Measurements from ENCODE around the gene DUSP12.

DNA sequence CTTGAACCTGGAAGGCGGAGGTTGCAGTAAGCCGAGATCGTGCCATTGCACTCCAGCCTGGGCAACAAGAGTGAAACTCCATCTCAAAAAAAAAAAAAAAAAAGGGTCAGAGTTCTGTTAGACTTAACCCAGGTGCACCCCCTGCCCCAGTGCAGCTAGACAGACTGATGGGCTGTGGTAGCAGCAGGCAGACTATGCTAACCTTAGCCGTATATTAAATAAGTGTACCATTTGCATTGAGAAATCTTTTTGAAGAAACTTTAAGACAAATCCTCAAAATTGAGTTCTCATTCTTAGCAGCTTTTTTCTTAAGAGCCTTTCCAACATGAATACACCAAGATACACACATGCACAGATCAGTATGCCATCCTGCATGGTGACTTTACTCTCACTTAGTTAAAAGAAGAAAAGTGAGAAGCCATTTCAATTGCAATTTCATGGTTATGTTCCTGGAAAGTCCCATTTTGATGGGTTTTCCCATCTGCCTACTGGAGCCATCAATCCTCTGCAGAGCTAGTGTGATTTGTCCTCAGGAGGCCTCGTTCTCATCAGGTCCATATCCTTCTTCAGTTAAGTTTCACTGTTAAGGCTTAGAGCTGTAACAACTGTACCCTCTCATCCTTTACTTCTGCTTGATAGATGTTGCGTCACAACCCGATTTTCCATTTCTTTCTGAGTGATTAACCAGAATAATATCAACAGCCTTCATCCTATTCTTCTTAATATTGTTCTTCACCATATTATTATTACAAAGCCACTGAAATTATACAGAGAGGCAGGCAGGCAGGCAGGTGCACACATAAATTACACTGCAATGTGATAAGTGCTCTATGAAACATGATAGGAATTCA lies 21.0 kb upstream of the DUSP12 start:
- TF ChIP-seq, protein P1, sequence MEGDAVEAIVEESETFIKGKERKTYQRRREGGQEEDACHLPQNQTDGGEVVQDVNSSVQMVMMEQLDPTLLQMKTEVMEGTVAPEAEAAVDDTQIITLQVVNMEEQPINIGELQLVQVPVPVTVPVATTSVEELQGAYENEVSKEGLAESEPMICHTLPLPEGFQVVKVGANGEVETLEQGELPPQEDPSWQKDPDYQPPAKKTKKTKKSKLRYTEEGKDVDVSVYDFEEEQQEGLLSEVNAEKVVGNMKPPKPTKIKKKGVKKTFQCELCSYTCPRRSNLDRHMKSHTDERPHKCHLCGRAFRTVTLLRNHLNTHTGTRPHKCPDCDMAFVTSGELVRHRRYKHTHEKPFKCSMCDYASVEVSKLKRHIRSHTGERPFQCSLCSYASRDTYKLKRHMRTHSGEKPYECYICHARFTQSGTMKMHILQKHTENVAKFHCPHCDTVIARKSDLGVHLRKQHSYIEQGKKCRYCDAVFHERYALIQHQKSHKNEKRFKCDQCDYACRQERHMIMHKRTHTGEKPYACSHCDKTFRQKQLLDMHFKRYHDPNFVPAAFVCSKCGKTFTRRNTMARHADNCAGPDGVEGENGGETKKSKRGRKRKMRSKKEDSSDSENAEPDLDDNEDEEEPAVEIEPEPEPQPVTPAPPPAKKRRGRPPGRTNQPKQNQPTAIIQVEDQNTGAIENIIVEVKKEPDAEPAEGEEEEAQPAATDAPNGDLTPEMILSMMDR (conservative IDR thresholded peaks at IDR 0.05 in 1 of 2, IDR thresholded peaks at IDR 0.05 in 1 of 2; ENCODE audit: low read depth in 1 of 2, low read length in 2 of 2), result no peak
- no peak for TF ChIP-seq EZH2 (IDR thresholded peaks at IDR 0.05; ENCODE audit: low read length, missing control alignments)
